ENCODE results near the gene JAK3. TPM values are rescaled to one million over a fixed set of nuclear protein-coding genes. Genes with fewer than 3 reads are reported as not detected.
A peak's percentile ranks its signal among the peaks of the same experiment; 100 is the strongest.

The JAK3 gene
- total and polyA plus RNA-seq, 2 of the 13 experiments (the other 11 are each of a cell fraction or from before 2014, with no cell fraction given): 3.4 to 18.6 TPM

GRCh38 chr19:17847538-17848366, at the start of gene JAK3 (continued):
- TF ChIP-seq HNF1A (IDR thresholded peaks at IDR 0.05; ENCODE audit: low read depth) (no peak), HNF1A (CRISPR knock-in tag; IDR thresholded peaks at IDR 0.05; ENCODE audit: borderline replicate concordance) (0 out of 2 replicates have a peak, but pooled peaks have one; percentile 45), ZNF317 (CRISPR knock-in tag; IDR thresholded peaks at IDR 0.05) (no peak), RXRB (CRISPR knock-in tag; IDR thresholded peaks at IDR 0.05; ENCODE audit: borderline replicate concordance) (peak; percentile 27; the same call in 1 of the 2 replicates), FOXC1 (CRISPR knock-in tag; IDR thresholded peaks at IDR 0.05; ENCODE audit: borderline replicate concordance) (peak; percentile 70; the same call in 1 of the 2 replicates), MLLT10 (CRISPR knock-in tag; IDR thresholded peaks at IDR 0.05) (no peak), RXRA (CRISPR knock-in tag; IDR thresholded peaks at IDR 0.05) (0 out of 2 replicates have a peak, but pooled peaks have one; percentile 26), ZNF607 (CRISPR knock-in tag; IDR thresholded peaks at IDR 0.05; ENCODE audit: borderline replicate concordance) (peak; percentile 67; the same call in 1 of the 2 replicates), ZNF333 (CRISPR knock-in tag; IDR thresholded peaks at IDR 0.05; ENCODE audit: borderline replicate concordance) (0 out of 2 replicates have a peak, but pooled peaks have one; percentile 44), BCL6 (CRISPR knock-in tag; IDR thresholded peaks at IDR 0.05) (no peak), KMT2B (CRISPR knock-in tag; IDR thresholded peaks at IDR 0.05) (0 out of 2 replicates have a peak, but pooled peaks have one; percentile 20), DMAP1 (CRISPR knock-in tag; IDR thresholded peaks at IDR 0.05) (peak; percentile 41; the same call in 1 of the 2 replicates), CREM (IDR thresholded peaks at IDR 0.05) (peak; percentile 67), CREM (CRISPR knock-in tag; IDR thresholded peaks at IDR 0.05) (no peak), E2F5 (CRISPR knock-in tag; conservative IDR thresholded peaks at IDR 0.05) (no peak), ZNF556 (CRISPR knock-in tag; IDR thresholded peaks at IDR 0.05; ENCODE audit: borderline replicate concordance) (0 out of 2 replicates have a peak, but pooled peaks have one; percentile 61), HOXA3 (CRISPR knock-in tag; IDR thresholded peaks at IDR 0.05) (0 out of 2 replicates have a peak, but pooled peaks have one; percentile 36), ZNF24 (IDR thresholded peaks at IDR 0.05) (no peak), TFDP1 (CRISPR knock-in tag; IDR thresholded peaks at IDR 0.05; ENCODE audit: borderline replicate concordance) (peak; percentile 20; the same call in 1 of the 2 replicates), HNF1B (CRISPR knock-in tag; IDR thresholded peaks at IDR 0.05) (peak; percentile 65), ZEB1 (IDR thresholded peaks at IDR 0.05; ENCODE audit: insufficient replicate concordance, low read depth) (no peak), ZNF558 (CRISPR knock-in tag; IDR thresholded peaks at IDR 0.05; ENCODE audit: borderline replicate concordance) (peak; percentile 46; the same call in 1 of the 2 replicates)
